Epithelial cell of proximal tubule (primary cell): Measurements from ENCODE around the gene MFSD12. TPM values are rescaled to one million over a fixed set of nuclear protein-coding genes. Genes with fewer than 3 reads are reported as not detected.

Experiments
- DNase-seq: peaks from one replicate; pipeline ENCODE4 v3.0.0-alpha.2; 2011; ENCODE audit warnings: low read depth
- H3K4me3 ChIP-seq: 2 replicates; pipeline ENCODE4 v1.5.1; 2011; ENCODE audit warnings: low read depth, mild to moderate bottlenecking, low read length
- CTCF ChIP-seq: conservative IDR thresholded peaks from 2 replicates; pipeline ENCODE4 v1.5.1; 2012; ENCODE audit warnings: low read depth, mild to moderate bottlenecking, low read length
- total RNA-seq: library from RNA; depleted of rRNA; stranded (reverse); fragments of >200 nt; gene quantifications from 2 replicates; pipeline ENCODE4 v1.2.3, GENCODE V29; 2015

MFSD12 gene
- total RNA-seq, 1 donor from 2014 or later, result 260 TPM

- TF ChIP-seq CTCF, result no peak
- H3K4me3 ChIP-seq, result peak within 1 kb of the TSS; percentile 92
- peak; percentile 79 for DNase-seq
Observed at GRCh38 chr19:3500429-3501101, 56.8 kb downstream of the MFSD12 start, which contains the start of gene DOHH. Gene DOHH (minus strand): TSS chr19:3500674. CDS start chr19:3496814, 3,860 bp downstream.

GRCh38 chr19:3499738-3500428, 57.5 kb downstream of the MFSD12 start:
- TF ChIP-seq CTCF, result no peak
- peak overlapping the region; percentile 92 for H3K4me3 ChIP-seq
- no peak for DNase-seq

- no peak for TF ChIP-seq CTCF
- no peak for DNase-seq
Observed at GRCh38 chr19:3497757-3498520, 59.4 kb downstream of the MFSD12 start.

GRCh38 chr19:3496392-3497273, 60.8 kb downstream of the MFSD12 start:
- no peak for DNase-seq
- H3K4me3 ChIP-seq, result no peak overlapping the region
- no peak for TF ChIP-seq CTCF

More at GRCh38 chr19:3497757-3498520, 59.4 kb downstream of the MFSD12 start:
- H3K4me3 ChIP-seq, result no peak overlapping the region

GRCh38 chr19:3494559-3494958, 62.8 kb downstream of the MFSD12 start:
- no peak for DNase-seq
- TF ChIP-seq CTCF, result no peak
- no peak overlapping the region for H3K4me3 ChIP-seq

Other genes starting within 250 kb of the MFSD12 start
- gene NFIC, start 191.0 kb downstream of the MFSD12 start, total RNA-seq, result 16.8 and 31.2 TPM in 2 replicates
- 1.4 and 2.5 TPM in 2 replicates for gene SMIM24, start 77.1 kb downstream of the MFSD12 start, total RNA-seq
- 1.0 TPM in 1 of 2 replicates, not detected in the other for gene SMIM44, start 74.1 kb downstream of the MFSD12 start, total RNA-seq
- gene DOHH, start 56.9 kb downstream of the MFSD12 start, total RNA-seq, result 28.1 and 36.7 TPM in 2 replicates
- gene FZR1, start 51.3 kb downstream of the MFSD12 start, total RNA-seq, result 53.9 and 70.2 TPM in 2 replicates
- not detected in 2 replicates for gene TEKTIP1, start 18.4 kb downstream of the MFSD12 start, total RNA-seq
- gene HMG20B, start 15.4 kb upstream of the MFSD12 start, total RNA-seq, result 125 and 135 TPM in 2 replicates
- gene GIPC3, start 27.9 kb upstream of the MFSD12 start, total RNA-seq, result not detected in 2 replicates
- 0.17 and 0.51 TPM in 2 replicates for gene TBXA2R, start 49.3 kb upstream of the MFSD12 start, total RNA-seq
- gene CACTIN, start 69.2 kb upstream of the MFSD12 start, total RNA-seq, result 35.0 and 38.9 TPM in 2 replicates
- gene PIP5K1C, start 142.9 kb upstream of the MFSD12 start, total RNA-seq, result 11.7 and 20.4 TPM in 2 replicates
- 1.9 and 3.8 TPM in 2 replicates for gene TJP3, start 150.8 kb upstream of the MFSD12 start, total RNA-seq
- 24.6 and 25.8 TPM in 2 replicates for gene APBA3, start 204.1 kb upstream of the MFSD12 start, total RNA-seq
- 102 and 105 TPM in 2 replicates for gene MRPL54, start 205.1 kb upstream of the MFSD12 start, total RNA-seq
- not detected in 2 replicates for gene RAX2, start 214.6 kb upstream of the MFSD12 start, total RNA-seq
- 0.29 TPM in 1 of 2 replicates, not detected in the other for gene MATK, start 228.8 kb upstream of the MFSD12 start, total RNA-seq